SK-N-MC (cell line): Measurements from ENCODE around the gene CCDC197.

Source experiments
- EZH2 ChIP-seq: fragments of 200-600 bp; sonication (generic); IDR thresholded peaks from one replicate; pipeline ENCODE4 v1.6.1; 2017; ENCODE audit warnings: antibody characterized with exemption
- POLR2AphosphoS5 ChIP-seq: IDR thresholded peaks from 2 replicates; pipeline ENCODE4 v1.6.1; 2012; ENCODE audit warnings: mild to moderate bottlenecking, low read depth, low read length, borderline replicate concordance

DNA sequence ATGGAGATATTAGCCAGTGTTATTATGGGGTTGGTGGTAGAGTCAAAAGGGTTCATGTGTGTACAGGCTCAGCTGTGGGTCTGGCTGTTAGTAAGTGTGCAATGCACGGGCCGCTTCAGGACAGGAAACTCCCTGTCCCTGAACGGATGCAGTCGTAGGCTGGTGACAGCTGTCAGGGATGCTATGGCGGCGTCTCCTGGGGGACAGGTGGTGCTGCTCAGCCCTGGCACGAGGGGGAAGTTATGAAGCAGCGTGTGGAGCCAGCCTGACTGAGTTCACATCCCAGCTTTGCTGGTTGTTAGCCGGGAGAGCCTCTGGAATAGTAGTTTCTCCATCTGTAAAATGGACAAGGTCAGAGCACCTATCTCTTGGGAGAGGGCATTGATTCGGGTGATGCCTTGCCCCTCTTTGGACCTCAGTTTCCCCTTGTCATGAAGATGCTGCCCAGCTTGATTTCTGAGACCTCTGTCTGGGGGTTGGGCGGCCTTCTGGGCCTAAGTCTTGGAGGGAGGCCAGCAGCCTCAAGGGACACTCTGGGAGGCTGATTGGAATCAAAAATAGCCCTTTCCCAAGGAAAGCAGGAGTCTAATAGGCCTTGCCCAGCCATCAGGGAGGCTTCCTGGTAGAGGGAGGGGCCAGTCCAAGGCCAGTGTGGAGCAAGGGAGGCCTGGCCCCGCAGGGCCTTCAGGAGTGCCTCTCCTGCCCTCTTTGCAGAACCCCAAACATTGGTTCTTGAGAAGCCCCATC, 27.8 kb upstream of the CCDC197 start:
- TF ChIP-seq EZH2 (no peak), POLR2AphosphoS5 (no peak)
